HL-60 (cell line): ENCODE data around the gene YY1.
A peak's percentile ranks its signal among the peaks of the same experiment; 100 is the strongest.

Experiments used
- DNase-seq, 2 experiments: peaks; one replicate each; pipeline ENCODE4 v3.0.0-alpha.2; 2010 to 2020; ENCODE audit warnings: low read depth in 1 of 2, low spot score in 1 of 2
- H3K27ac ChIP-seq: fragments of 250-450 bp; sonication (Bioruptor Pico); replicated peaks from 2 replicates; pipeline ENCODE4 v1.5.1; 2020; ENCODE audit warnings: mild to moderate bottlenecking, moderate library complexity
- H3K27me3 ChIP-seq: fragments of 250-450 bp; sonication (Bioruptor Pico); 2 replicates; pipeline ENCODE4 v1.5.1; 2021; ENCODE audit warnings: mild to moderate bottlenecking, moderate library complexity; ENCODE audit not compliant: insufficient read depth, poor library complexity, severe bottlenecking
- H3K4me3 ChIP-seq: replicated peaks from 2 replicates; pipeline ENCODE4 v1.5.1; 2011; ENCODE audit warnings: mild to moderate bottlenecking, control low read depth, low read length; ENCODE audit not compliant: insufficient read depth
- GABPA ChIP-seq: IDR thresholded peaks from 2 replicates; pipeline ENCODE4 v1.6.1; 2012; ENCODE audit warnings: low read depth
- POLR2AphosphoS5 ChIP-seq: IDR thresholded peaks from 2 replicates; pipeline ENCODE4 v1.6.1; 2012; ENCODE audit warnings: low read depth
- SPI1 ChIP-seq: IDR thresholded peaks from 2 replicates; pipeline ENCODE4 v1.6.1; 2012; ENCODE audit warnings: low read depth, mild to moderate bottlenecking, borderline replicate concordance
- TF ChIP-seq, protein P1 (sequence below): IDR thresholded peaks from one replicate; pipeline ENCODE4 v1.5.1; 2011; ENCODE audit warnings: low read length, control low read depth, inconsistent platforms; ENCODE audit not compliant: insufficient read depth
- TF ChIP-seq, protein P2 (sequence below): IDR thresholded peaks from 2 replicates; pipeline ENCODE4 v1.6.1; 2012; ENCODE audit warnings: low read depth; ENCODE audit not compliant: insufficient replicate concordance

Gene YY1

DNA sequence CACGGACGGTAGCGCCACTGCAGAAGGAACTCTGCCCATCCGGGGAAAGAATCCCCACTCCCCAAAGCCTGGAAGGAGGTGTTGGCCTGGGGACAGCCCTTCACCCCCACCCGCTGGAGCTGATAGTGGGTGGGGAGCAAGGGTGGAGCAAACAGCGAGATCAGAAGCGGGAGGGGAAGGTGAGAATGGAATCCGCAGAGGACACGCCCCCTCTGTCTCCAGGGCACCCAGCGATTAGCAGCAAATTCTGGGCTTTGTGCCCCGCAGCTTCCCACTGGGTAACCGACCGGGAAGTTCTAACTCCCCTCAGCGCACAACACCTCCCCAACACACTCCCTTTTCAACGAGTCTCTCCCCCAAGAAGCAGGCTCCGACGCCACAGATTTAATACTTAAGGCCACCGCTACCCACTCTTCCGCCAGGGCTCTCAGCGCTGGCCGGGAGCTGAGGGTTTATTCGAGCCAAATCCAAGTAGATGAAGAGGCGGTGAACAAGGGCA is 65.9 kb downstream of the YY1 start:
- no peaks in the 10 kb centered on the region for H3K27me3 ChIP-seq
- TF ChIP-seq GABPA (no peak), POLR2AphosphoS5 (no peak), SPI1 (no peak)
- TF ChIP-seq, protein P1, sequence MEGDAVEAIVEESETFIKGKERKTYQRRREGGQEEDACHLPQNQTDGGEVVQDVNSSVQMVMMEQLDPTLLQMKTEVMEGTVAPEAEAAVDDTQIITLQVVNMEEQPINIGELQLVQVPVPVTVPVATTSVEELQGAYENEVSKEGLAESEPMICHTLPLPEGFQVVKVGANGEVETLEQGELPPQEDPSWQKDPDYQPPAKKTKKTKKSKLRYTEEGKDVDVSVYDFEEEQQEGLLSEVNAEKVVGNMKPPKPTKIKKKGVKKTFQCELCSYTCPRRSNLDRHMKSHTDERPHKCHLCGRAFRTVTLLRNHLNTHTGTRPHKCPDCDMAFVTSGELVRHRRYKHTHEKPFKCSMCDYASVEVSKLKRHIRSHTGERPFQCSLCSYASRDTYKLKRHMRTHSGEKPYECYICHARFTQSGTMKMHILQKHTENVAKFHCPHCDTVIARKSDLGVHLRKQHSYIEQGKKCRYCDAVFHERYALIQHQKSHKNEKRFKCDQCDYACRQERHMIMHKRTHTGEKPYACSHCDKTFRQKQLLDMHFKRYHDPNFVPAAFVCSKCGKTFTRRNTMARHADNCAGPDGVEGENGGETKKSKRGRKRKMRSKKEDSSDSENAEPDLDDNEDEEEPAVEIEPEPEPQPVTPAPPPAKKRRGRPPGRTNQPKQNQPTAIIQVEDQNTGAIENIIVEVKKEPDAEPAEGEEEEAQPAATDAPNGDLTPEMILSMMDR, result no peak
- TF ChIP-seq, protein P2, sequence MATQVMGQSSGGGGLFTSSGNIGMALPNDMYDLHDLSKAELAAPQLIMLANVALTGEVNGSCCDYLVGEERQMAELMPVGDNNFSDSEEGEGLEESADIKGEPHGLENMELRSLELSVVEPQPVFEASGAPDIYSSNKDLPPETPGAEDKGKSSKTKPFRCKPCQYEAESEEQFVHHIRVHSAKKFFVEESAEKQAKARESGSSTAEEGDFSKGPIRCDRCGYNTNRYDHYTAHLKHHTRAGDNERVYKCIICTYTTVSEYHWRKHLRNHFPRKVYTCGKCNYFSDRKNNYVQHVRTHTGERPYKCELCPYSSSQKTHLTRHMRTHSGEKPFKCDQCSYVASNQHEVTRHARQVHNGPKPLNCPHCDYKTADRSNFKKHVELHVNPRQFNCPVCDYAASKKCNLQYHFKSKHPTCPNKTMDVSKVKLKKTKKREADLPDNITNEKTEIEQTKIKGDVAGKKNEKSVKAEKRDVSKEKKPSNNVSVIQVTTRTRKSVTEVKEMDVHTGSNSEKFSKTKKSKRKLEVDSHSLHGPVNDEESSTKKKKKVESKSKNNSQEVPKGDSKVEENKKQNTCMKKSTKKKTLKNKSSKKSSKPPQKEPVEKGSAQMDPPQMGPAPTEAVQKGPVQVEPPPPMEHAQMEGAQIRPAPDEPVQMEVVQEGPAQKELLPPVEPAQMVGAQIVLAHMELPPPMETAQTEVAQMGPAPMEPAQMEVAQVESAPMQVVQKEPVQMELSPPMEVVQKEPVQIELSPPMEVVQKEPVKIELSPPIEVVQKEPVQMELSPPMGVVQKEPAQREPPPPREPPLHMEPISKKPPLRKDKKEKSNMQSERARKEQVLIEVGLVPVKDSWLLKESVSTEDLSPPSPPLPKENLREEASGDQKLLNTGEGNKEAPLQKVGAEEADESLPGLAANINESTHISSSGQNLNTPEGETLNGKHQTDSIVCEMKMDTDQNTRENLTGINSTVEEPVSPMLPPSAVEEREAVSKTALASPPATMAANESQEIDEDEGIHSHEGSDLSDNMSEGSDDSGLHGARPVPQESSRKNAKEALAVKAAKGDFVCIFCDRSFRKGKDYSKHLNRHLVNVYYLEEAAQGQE, result no peak
- DNase-seq, result no peak
- no peak overlapping the region for H3K27ac ChIP-seq
- H3K4me3 ChIP-seq, result peak overlapping the region; percentile 63

DNA sequence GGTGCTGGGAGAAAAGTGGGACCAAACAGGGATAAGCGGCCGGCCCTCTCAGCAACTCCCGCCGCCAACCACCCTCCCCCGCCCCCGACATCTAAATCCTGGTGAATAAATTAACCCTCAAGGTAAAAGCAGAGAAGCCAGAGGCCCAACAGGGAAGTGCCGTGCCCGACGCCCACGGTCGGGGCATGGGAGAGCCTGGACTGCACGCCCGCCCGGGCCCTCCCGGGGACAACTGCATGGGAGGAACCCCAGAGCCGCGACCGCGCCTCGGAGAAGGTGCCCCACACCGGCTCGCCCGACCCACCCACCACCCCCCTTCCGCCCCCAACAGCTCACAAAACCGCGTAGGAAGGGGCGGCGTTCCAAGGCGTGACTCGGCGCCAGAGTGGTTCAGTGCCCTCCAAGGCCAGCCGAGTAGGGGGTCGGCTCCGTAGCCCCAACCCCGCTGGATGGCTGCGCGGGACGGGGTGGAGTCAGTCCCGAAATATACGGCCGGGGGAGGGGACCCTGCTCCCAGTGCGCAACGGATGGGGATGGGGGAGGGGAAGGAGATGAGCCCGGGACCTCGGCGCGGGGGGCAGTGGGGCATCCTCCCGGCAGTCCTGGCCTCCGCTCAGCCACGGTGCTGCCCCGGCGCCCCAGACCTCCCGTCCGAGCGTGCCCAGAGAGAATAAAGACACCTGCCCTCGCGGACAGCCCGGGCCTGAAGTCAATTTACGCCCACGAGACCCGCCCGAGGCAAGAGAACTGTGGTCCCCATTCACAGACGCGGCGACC is 66.6 kb downstream of the YY1 start:
- H3K4me3 ChIP-seq, result peak overlapping the region; percentile 63
- H3K27ac ChIP-seq, result peak overlapping the region; percentile 46

More for the DNA sequence above, 66.6 kb downstream of the YY1 start:
- TF ChIP-seq SPI1, result peak; percentile 52; the same call in 1 of the 2 replicates
- TF ChIP-seq POLR2AphosphoS5, result no peak
- TF ChIP-seq, protein P1, result no peak
- TF ChIP-seq, protein P2, result no peak
- no peak for TF ChIP-seq GABPA
- DNase-seq, result peak in 1 of 2 experiments; percentile 41
- no peaks in the 10 kb centered on the region for H3K27me3 ChIP-seq
